ENCODE data around the gene TRAPPC5. TPM values are rescaled to one million over a fixed set of nuclear protein-coding genes. Genes with fewer than 3 reads are reported as not detected.
"Not testable (repeated sequence)": the region's sequence is repeated elsewhere in the genome, so short reads cannot be mapped to it uniquely, and the experiment has no call there.

TRAPPC5 gene
- total RNA-seq: 58.0 TPM

DNA sequence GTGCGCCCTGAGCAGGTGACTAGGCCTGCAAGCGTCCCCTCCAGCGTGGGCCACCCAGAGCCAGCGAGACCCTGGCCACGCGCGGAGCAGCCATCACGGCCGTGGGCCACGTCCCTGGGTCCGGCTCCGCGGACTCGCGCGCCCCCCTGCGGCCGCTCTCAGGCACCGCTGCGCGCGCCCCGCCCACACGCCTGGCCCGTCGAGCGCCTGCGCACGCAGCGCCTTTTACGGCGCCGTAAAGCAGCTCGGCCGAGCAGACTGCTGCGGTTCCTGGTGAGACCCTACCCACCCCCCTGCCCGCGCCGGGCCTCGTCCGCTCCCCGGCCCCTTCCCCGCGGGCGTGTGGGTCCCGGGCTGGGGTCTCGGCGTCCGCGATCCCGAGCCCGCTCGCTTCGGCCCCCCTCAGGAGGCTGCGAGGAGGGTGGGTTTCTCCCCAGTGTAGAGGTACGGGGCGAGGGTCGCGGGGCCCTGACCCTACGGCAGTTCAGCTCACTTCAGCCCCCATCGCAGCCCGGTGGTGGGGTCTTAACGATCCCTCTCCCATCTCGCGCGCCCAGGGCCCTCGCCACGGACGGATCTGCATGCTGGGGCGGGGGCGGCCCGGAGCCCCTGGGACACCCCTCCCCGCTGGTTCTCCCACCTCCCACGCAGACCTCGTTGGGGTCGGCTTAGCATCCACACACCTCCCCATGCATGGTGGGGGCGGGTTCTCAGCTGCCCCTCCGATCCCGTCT, at the start of gene TRAPPC5:
Gene TRAPPC5, plus strand, starts transcription at position 228 of the 734 bp plus-strand sequence. CDS start 1,421 bp downstream, outside the sequence.
- intact Hi-C loops (cut with DNase I): no loop called here
- peak; percentile 85 for ATAC-seq
- peak; percentile 90 for DNase-seq (ENCODE audit: low spot score)

- intact Hi-C loops (cut with DNase I): no loop called here
- no peak for DNase-seq (ENCODE audit: low spot score)
- ATAC-seq: no peak
Measured at GRCh38 chr19:7631577-7631976, 49.1 kb upstream of the TRAPPC5 start.

- ATAC-seq (no peak), DNase-seq (ENCODE audit: low spot score) (no peak)
- intact Hi-C loops (cut with DNase I): no loop called here
Measured at GRCh38 chr19:7632340-7633203, 48.1 kb upstream of the TRAPPC5 start.

DNA sequence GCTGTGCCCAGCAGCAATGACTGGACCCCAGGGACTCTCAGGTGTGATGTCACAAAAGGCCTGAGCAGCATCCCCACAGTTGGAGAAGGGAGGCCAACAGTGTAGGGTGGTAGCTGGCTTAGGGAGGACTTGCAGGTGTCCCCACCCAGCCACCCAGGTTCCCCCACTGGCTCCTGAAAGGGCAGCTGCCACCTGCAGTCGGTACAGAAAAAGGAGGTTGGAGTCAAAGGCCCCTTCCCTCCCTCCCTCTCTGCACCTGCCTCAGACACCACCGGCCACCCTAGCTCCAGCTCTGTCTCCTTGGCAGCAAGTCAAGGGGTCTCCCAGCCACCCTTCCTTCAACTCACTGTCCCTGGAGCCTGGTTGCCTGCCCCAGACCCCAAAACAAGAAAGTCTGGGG, 46.9 kb upstream of the TRAPPC5 start, which contains the start of gene PCP2:
Gene PCP2, minus strand, starts transcription at position 22 of the 400 bp plus-strand sequence. CDS start 262 bp downstream, outside the sequence.
- intact Hi-C loops (cut with DNase I): no loop called here
- no peak for DNase-seq (ENCODE audit: low spot score)
- no peak for ATAC-seq

- intact Hi-C loops (cut with DNase I): no loop called here
- DNase-seq (ENCODE audit: low spot score): no peak
- ATAC-seq: no peak
Measured at GRCh38 chr19:7635670-7636069, 45.0 kb upstream of the TRAPPC5 start.

DNA sequence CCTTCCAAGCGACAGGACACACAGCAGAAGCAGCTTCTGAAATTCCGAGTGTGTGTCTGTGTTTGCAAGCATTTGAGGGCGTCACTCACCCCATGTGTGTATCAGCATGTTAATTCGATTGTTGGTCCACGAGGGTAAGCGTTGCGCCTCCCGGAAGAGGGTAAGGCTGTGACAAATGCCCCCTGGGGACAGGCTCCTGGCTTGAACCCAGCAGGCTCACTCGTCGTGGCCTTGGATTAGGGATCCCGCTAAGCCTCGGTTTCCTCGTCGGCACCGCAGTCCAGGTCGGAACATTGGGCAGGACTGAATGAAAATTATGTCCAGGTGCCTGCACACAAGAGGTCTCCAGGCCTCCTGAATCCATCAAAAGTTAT, 44.3 kb upstream of the TRAPPC5 start:
- intact Hi-C loops (cut with DNase I): no loop called here
- no peak for DNase-seq (ENCODE audit: low spot score)
- no peak for ATAC-seq

DNA sequence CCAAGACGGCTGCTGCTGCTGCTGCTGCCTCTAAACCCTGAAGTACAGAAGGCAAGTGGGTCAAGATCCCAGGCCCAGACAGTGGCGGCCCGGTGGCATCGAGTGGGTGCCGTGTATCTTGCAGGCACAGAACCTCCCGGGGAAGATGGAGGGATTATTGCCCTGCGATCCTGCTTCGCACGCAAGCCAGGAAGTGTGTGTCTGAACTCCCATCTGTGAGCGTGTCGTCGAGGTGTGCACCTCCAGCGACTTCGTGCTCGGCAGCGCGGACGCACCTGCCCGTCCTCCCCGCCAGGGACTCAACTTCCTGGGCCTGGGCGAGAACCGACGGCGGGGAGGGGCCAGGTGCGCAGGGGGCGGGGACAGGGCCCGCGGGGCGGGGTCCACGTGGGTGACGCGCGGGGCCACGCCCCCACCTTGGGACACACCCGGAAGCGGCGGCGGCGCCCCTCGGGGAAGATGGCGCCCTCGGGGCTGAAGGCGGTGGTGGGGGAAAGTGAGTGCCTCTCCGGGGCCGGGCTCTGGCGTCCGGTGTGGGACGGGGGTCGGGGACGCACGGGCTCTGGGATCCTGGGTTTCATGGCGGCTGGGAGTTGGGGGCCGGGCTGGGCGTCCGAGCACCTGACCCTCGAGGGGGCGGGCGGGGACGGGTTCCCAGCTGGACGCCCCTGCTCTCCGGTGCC, 43.8 kb upstream of the TRAPPC5 start, which contains the start of gene STXBP2:
Gene STXBP2, plus strand, starts transcription at position 420 of the 683 bp plus-strand sequence. Its CDS starts 40 bp downstream, at position 460.
- intact Hi-C loops (cut with DNase I): no loop called here
- ATAC-seq (peak; percentile 70), DNase-seq (ENCODE audit: low spot score) (no peak)

- intact Hi-C loops (cut with DNase I): no loop called here
- ATAC-seq (peak; percentile 46), DNase-seq (ENCODE audit: low spot score) (no peak)
Measured at GRCh38 chr19:7637374-7638256, 43.0 kb upstream of the TRAPPC5 start.

DNA sequence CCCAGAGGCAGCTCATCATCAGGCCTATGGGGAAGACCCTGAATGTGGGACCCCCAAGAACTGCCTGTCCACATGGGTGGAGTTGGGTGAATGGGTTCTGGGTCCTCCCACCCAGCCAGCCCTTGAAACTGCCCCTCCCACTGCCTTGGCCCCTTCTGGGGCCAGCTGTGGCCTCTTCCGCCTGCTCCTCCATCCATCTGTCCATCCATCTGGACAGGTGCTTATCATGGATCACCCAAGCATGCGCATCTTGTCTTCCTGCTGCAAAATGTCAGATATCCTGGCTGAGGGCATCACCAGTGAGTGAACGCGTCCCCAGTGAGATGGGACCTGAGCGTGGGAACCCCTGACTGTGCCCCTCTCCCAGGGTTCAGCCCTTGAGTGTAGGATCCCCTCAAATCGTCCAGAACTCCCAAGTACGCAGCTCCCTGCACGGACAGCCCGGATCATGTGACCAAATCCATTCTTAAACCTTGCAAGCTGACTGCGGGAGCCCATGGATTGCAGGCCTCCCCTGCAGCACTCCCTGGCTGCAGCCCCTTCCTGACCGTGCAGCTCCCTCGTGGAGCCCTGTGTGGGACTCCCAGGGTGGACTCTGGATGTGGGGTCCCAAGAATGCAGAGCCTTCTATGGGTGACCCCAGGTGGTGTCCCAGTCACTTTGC, 41.7 kb upstream of the TRAPPC5 start:
- DNase-seq (ENCODE audit: low spot score): no peak
- ATAC-seq: no peak
- intact Hi-C loops (cut with DNase I): no loop called here

DNA sequence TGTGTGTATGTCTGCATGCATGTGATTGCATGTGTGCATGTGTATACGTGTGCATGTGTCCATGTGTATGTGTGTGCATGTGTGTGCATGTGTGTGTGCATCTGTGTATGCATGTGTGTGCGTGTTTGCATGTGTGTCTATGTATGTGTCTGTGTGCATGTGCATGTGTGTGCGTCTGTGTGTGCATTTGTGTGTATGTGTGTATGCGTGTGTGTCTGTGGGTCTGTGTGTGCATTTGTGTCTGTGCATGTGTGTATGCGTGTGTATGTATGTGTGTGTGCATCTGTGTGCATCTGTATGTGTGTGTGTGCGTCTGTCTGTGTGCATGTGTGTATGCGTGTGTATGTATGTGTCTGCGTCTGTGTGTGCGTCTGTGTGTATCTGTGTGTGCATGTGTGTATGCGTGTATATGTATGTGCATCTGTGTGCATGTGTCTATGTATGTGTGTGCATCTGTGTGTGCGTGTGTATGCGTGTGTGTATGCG, 40.7 kb upstream of the TRAPPC5 start:
- ATAC-seq (no peak), DNase-seq (ENCODE audit: low spot score) (no peak)
- intact Hi-C loops (cut with DNase I): no loop called here

GRCh38 chr19:7640803-7641202, 39.8 kb upstream of the TRAPPC5 start:
- no peak for ATAC-seq
- no peak for DNase-seq (ENCODE audit: low spot score)
- intact Hi-C loops (cut with DNase I): no loop called here

GRCh38 chr19:7641290-7642276, 39.0 kb upstream of the TRAPPC5 start:
- DNase-seq (ENCODE audit: low spot score) (no peak), ATAC-seq (no peak)
- intact Hi-C loops (cut with DNase I): no loop called here

GRCh38 chr19:7642295-7643030, 38.2 kb upstream of the TRAPPC5 start:
- intact Hi-C loops (cut with DNase I): no loop called here
- ATAC-seq: no peak
- no peak for DNase-seq (ENCODE audit: low spot score)

DNA sequence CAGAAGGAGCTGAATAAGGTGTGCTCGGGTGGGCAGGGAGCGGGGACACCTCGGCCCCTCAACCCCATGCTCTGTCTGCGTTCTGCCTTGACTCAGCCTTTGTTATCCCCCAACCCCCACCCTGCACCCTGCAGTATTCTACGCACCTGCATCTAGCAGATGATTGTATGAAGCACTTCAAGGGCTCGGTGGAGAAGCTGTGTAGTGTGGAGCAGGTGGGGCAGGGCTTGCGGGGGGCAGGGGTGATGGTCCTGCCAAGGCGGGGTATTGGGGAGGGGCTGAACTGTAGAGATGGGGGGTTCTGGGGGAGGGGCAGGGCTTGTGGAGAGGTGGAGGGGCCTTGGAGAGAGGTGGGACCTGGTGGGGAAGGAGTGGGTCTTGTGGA, 37.6 kb upstream of the TRAPPC5 start:
- ATAC-seq: no peak
- no peak for DNase-seq (ENCODE audit: low spot score)
- intact Hi-C loops (cut with DNase I): no loop called here

GRCh38 chr19:7643629-7644549, 36.7 kb upstream of the TRAPPC5 start:
- intact Hi-C loops (cut with DNase I); ATAC-seq; DNase-seq (ENCODE audit: low spot score): not testable (repeated sequence)

All from sciatic nerve (tissue), 2 donors.